ENCODE results near the gene PLAAT5. TPM values are rescaled to one million over a fixed set of nuclear protein-coding genes. Genes with fewer than 3 reads are reported as not detected.

Gene PLAAT5
- total RNA-seq, 4 donors from 2014 or later = 0.13 to 1.3 (median 1.1) TPM; not detected in 1

DNA sequence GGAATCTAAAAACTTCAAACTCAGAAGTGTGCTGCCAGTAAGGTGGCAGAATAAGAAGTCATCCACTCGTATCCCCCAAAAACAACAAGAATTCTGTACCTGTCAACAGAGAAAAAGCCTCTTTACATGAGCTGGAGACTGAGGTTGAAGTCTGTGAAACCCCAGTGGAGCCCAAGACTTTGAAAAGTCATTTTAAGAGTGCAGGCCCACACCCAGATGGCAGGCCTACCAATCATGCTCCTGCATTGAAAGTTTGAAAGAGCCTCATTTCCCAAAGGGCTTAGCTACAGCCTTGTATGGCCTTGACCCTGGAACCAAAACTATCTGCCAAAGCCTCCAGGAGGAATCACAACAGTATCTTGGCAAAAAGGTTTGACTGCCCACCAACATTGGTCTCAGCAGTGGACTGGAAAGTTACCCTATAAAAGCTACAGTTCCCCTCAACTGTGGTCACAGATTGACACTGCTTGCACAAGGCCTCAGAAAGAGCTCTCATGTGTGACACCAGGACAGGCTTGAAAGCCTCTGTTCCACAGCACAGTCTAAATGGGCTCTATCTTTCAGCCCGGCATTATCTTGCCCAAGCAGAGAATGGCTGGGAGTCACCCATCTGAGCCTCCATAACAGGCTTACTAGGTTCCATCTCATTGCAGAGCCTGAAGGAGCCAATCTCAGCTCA is 73.7 kb downstream of the PLAAT5 start:
- H3K27ac ChIP-seq = no peak overlapping the region
- intact Hi-C loops (cut with DNase I) = no loop called here
- no peaks in the 10 kb centered on the region for H3K36me3 ChIP-seq
- WGBS, 2 donors = 60 to 83% methylated on average over 1 of the region's 2 CpGs
- H3K4me1 ChIP-seq = no peaks in the 10 kb centered on the region
- no peak for DNase-seq
- H3K4me3 ChIP-seq = no peak overlapping the region
- H3K9me3 ChIP-seq = no peaks in the 10 kb centered on the region
- H3K27me3 ChIP-seq = peaks cover 0 to 3% (median 0%) of the 10 kb centered on the region in 4 donors
- TF ChIP-seq POLR2A (IDR thresholded peaks at IDR 0.05) = no peak
- TF ChIP-seq, protein P1, sequence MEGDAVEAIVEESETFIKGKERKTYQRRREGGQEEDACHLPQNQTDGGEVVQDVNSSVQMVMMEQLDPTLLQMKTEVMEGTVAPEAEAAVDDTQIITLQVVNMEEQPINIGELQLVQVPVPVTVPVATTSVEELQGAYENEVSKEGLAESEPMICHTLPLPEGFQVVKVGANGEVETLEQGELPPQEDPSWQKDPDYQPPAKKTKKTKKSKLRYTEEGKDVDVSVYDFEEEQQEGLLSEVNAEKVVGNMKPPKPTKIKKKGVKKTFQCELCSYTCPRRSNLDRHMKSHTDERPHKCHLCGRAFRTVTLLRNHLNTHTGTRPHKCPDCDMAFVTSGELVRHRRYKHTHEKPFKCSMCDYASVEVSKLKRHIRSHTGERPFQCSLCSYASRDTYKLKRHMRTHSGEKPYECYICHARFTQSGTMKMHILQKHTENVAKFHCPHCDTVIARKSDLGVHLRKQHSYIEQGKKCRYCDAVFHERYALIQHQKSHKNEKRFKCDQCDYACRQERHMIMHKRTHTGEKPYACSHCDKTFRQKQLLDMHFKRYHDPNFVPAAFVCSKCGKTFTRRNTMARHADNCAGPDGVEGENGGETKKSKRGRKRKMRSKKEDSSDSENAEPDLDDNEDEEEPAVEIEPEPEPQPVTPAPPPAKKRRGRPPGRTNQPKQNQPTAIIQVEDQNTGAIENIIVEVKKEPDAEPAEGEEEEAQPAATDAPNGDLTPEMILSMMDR (IDR thresholded peaks at IDR 0.05) = no peak

Other genes starting within 250 kb of the PLAAT5 start
- under 1 TPM in 1 of 4 donors, not detected in 3; 0.29 TPM for gene SLC22A25, start 247.6 kb downstream of the PLAAT5 start, total RNA-seq
- gene SLC22A9, start 121.4 kb downstream of the PLAAT5 start, total RNA-seq = not detected
- gene LGALS12, start 14.9 kb upstream of the PLAAT5 start, total RNA-seq = not detected
- 10 to 100 TPM in 2 of 4 donors, 1 to 10 TPM in 2; 3.9 to 32.6 (median 11.7) TPM for gene PLAAT4, start 45.6 kb upstream of the PLAAT5 start, total RNA-seq
- gene PLAAT2, start 72.2 kb upstream of the PLAAT5 start, total RNA-seq = under 1 TPM in 1 of 4 donors, not detected in 3; 0.47 TPM
- gene PLAAT3, start 123.3 kb upstream of the PLAAT5 start, total RNA-seq = 10 to 100 TPM in 1 of 4 donors, 1 to 10 TPM in 2, under 1 TPM in 1; 0.57 to 15.4 (median 4.5) TPM
- gene ATL3, start 180.2 kb upstream of the PLAAT5 start, total RNA-seq = 10 to 100 TPM; 39.1 to 79.7 (median 55.3) TPM
- gene RTN3, start 190.3 kb upstream of the PLAAT5 start, total RNA-seq = 10 to 100 TPM; 48.0 to 78.3 (median 58.4) TPM